ENCODE measurements around the gene FMO4. TPM values are rescaled to one million over a fixed set of nuclear protein-coding genes. Genes with fewer than 3 reads are reported as not detected.

Gene FMO4
- 2.0 TPM for total RNA-seq
- 1 to 10 TPM; 2.9 to 6.4 (median 4.4) TPM for polyA plus RNA-seq (ENCODE audit: insufficient read depth in 1 of 8, insufficient read length in 8 of 8, low replicate concordance in 1 of 8)
- long read RNA-seq, donor 1: 0 reads
- long read RNA-seq, donor 2: 0 reads
- long read RNA-seq, donor 3: 0 reads
- long read RNA-seq, donor 4: 0 reads
- long read RNA-seq, donor 5, partial matches to known transcripts: 0 of 1 reads
- long read RNA-seq, donor 5, other reads (novel, unspliced or antisense): 0 of 1 reads
- long read RNA-seq, donor 6, partial matches to known transcripts: 0 of 1 reads
- long read RNA-seq, donor 6, other reads (novel, unspliced or antisense): 0 of 1 reads
- long read RNA-seq, donor 7: 0 reads
- long read RNA-seq, donor 8: 0 reads
- long read RNA-seq, donor 9: 0 reads
- long read RNA-seq, donor 10, partial matches to known transcripts: 0 of 1 reads
- long read RNA-seq, donor 10, other reads (novel, unspliced or antisense): 0 of 1 reads
- long read RNA-seq, donor 11: 0 reads

- DNase-seq: peak; percentile 100
- peak within 1 kb of the TSS; percentile 24 for H3K4me3 ChIP-seq (ENCODE audit: low read length)
- H3K9me3 ChIP-seq (replicated peaks; ENCODE audit: control insufficient read depth, low read depth, low read length): peaks cover 3% of the 10 kb centered on the region
- 0% methylated on average over 4 of the region's 10 CpGs for WGBS (ENCODE audit: insufficient coverage)
- H3K4me1 ChIP-seq (ENCODE audit: control insufficient read depth, insufficient read depth, low read length): no peaks in the 10 kb centered on the region
- H3K36me3 ChIP-seq (ENCODE audit: control insufficient read depth, insufficient read depth, low read length): no peaks in the 10 kb centered on the region
- H3K27ac ChIP-seq (ENCODE audit: low read length): peak within 1 kb of the TSS; percentile 70
- H3K27me3 ChIP-seq (ENCODE audit: control insufficient read depth, insufficient read depth, low read length): no peaks in the 10 kb centered on the region
These were observed at the start of gene FMO4 for GRCh38 chr1:171313835-171314320. FMO4 (plus strand) TSS chr1:171314183; CDS start chr1:171319826, 5,643 bp downstream.

- WGBS (ENCODE audit: insufficient coverage): no CpG with 5 or more reads among the region's 2 CpGs
- DNase-seq: no peak
- no peaks in the 10 kb centered on the region for H3K27me3 ChIP-seq (ENCODE audit: control insufficient read depth, insufficient read depth, low read length)
- H3K27ac ChIP-seq (ENCODE audit: low read length): no peak overlapping the region
- no peak overlapping the region for H3K4me3 ChIP-seq (ENCODE audit: low read length)
- no peaks in the 10 kb centered on the region for H3K36me3 ChIP-seq (ENCODE audit: control insufficient read depth, insufficient read depth, low read length)
- H3K9me3 ChIP-seq (replicated peaks; ENCODE audit: control insufficient read depth, low read depth, low read length): no peaks in the 10 kb centered on the region
- peaks cover 16% of the 10 kb centered on the region for H3K4me1 ChIP-seq (ENCODE audit: control insufficient read depth, insufficient read depth, low read length)
These were observed 48.3 kb upstream of the FMO4 start for GRCh38 chr1:171265686-171266085.

GRCh38 chr1:171266930-171267329 is 47.1 kb upstream of the FMO4 start:
- no CpG with 5 or more reads among the region's 4 CpGs for WGBS (ENCODE audit: insufficient coverage)
- H3K9me3 ChIP-seq (replicated peaks; ENCODE audit: control insufficient read depth, low read depth, low read length): no peaks in the 10 kb centered on the region
- no peak overlapping the region for H3K4me3 ChIP-seq (ENCODE audit: low read length)
- peaks cover 13% of the 10 kb centered on the region for H3K4me1 ChIP-seq (ENCODE audit: control insufficient read depth, insufficient read depth, low read length)
- no peak for DNase-seq
- peak overlapping the region; percentile 59 for H3K27ac ChIP-seq (ENCODE audit: low read length)
- H3K27me3 ChIP-seq (ENCODE audit: control insufficient read depth, insufficient read depth, low read length): no peaks in the 10 kb centered on the region
- no peaks in the 10 kb centered on the region for H3K36me3 ChIP-seq (ENCODE audit: control insufficient read depth, insufficient read depth, low read length)

GRCh38 chr1:171267391-171267790 is 46.6 kb upstream of the FMO4 start:
- peaks cover 13% of the 10 kb centered on the region for H3K4me1 ChIP-seq (ENCODE audit: control insufficient read depth, insufficient read depth, low read length)
- no peaks in the 10 kb centered on the region for H3K27me3 ChIP-seq (ENCODE audit: control insufficient read depth, insufficient read depth, low read length)
- no CpG with 5 or more reads among the region's 1 CpG for WGBS (ENCODE audit: insufficient coverage)
- peak overlapping the region; percentile 69 for H3K27ac ChIP-seq (ENCODE audit: low read length)
- no peak overlapping the region for H3K4me3 ChIP-seq (ENCODE audit: low read length)
- H3K9me3 ChIP-seq (replicated peaks; ENCODE audit: control insufficient read depth, low read depth, low read length): no peaks in the 10 kb centered on the region
- no peaks in the 10 kb centered on the region for H3K36me3 ChIP-seq (ENCODE audit: control insufficient read depth, insufficient read depth, low read length)
- DNase-seq: peak; percentile 90

- Histone ChIP-seq H3K4me3 (ENCODE audit: low read length) (no peak overlapping the region), H3K9me3 (replicated peaks; ENCODE audit: control insufficient read depth, low read depth, low read length) (no peaks in the 10 kb centered on the region), H3K27ac (ENCODE audit: low read length) (no peak overlapping the region), H3K27me3 (ENCODE audit: control insufficient read depth, insufficient read depth, low read length) (no peaks in the 10 kb centered on the region), H3K36me3 (ENCODE audit: control insufficient read depth, insufficient read depth, low read length) (no peaks in the 10 kb centered on the region), H3K4me1 (ENCODE audit: control insufficient read depth, insufficient read depth, low read length) (peaks cover 6% of the 10 kb centered on the region)
- WGBS (ENCODE audit: insufficient coverage): 100% methylated on average over 1 of the region's 2 CpGs
- no peak for DNase-seq
These were observed 43.2 kb upstream of the FMO4 start for GRCh38 chr1:171270806-171271205.

GRCh38 chr1:171277534-171277933 is 36.4 kb upstream of the FMO4 start:
- no CpG with 5 or more reads among the region's 2 CpGs for WGBS (ENCODE audit: insufficient coverage)

GRCh38 chr1:171279234-171279633 is 34.7 kb upstream of the FMO4 start:
- H3K4me1 ChIP-seq (ENCODE audit: control insufficient read depth, insufficient read depth, low read length): no peaks in the 10 kb centered on the region
- H3K27ac ChIP-seq (ENCODE audit: low read length): no peak overlapping the region
- no peaks in the 10 kb centered on the region for H3K27me3 ChIP-seq (ENCODE audit: control insufficient read depth, insufficient read depth, low read length)
- DNase-seq: no peak
- 83% methylated on average over 1 of the region's 2 CpGs for WGBS (ENCODE audit: insufficient coverage)
- H3K4me3 ChIP-seq (ENCODE audit: low read length): no peak overlapping the region
- no peaks in the 10 kb centered on the region for H3K9me3 ChIP-seq (replicated peaks; ENCODE audit: control insufficient read depth, low read depth, low read length)
- no peaks in the 10 kb centered on the region for H3K36me3 ChIP-seq (ENCODE audit: control insufficient read depth, insufficient read depth, low read length)

More at GRCh38 chr1:171277534-171277933, 36.4 kb upstream of the FMO4 start:
- no peak overlapping the region for H3K4me3 ChIP-seq (ENCODE audit: low read length)
- H3K9me3 ChIP-seq (replicated peaks; ENCODE audit: control insufficient read depth, low read depth, low read length): no peaks in the 10 kb centered on the region
- no peaks in the 10 kb centered on the region for H3K36me3 ChIP-seq (ENCODE audit: control insufficient read depth, insufficient read depth, low read length)
- DNase-seq: no peak
- H3K27me3 ChIP-seq (ENCODE audit: control insufficient read depth, insufficient read depth, low read length): no peaks in the 10 kb centered on the region
- no peaks in the 10 kb centered on the region for H3K4me1 ChIP-seq (ENCODE audit: control insufficient read depth, insufficient read depth, low read length)
- no peak overlapping the region for H3K27ac ChIP-seq (ENCODE audit: low read length)

GRCh38 chr1:171279678-171280077 is 34.3 kb upstream of the FMO4 start:
- H3K36me3 ChIP-seq (ENCODE audit: control insufficient read depth, insufficient read depth, low read length): no peaks in the 10 kb centered on the region
- no peaks in the 10 kb centered on the region for H3K4me1 ChIP-seq (ENCODE audit: control insufficient read depth, insufficient read depth, low read length)
- no peaks in the 10 kb centered on the region for H3K27me3 ChIP-seq (ENCODE audit: control insufficient read depth, insufficient read depth, low read length)
- H3K9me3 ChIP-seq (replicated peaks; ENCODE audit: control insufficient read depth, low read depth, low read length): no peaks in the 10 kb centered on the region
- 91% methylated on average over 1 of the region's 3 CpGs for WGBS (ENCODE audit: insufficient coverage)
- no peak for DNase-seq
- H3K4me3 ChIP-seq (ENCODE audit: low read length): no peak overlapping the region
- no peak overlapping the region for H3K27ac ChIP-seq (ENCODE audit: low read length)

GRCh38 chr1:171280599-171280998 is 33.4 kb upstream of the FMO4 start:
- Histone ChIP-seq H3K27ac (ENCODE audit: low read length) (no peak overlapping the region), H3K4me3 (ENCODE audit: low read length) (no peak overlapping the region), H3K4me1 (ENCODE audit: control insufficient read depth, insufficient read depth, low read length) (no peaks in the 10 kb centered on the region), H3K27me3 (ENCODE audit: control insufficient read depth, insufficient read depth, low read length) (no peaks in the 10 kb centered on the region), H3K9me3 (replicated peaks; ENCODE audit: control insufficient read depth, low read depth, low read length) (no peaks in the 10 kb centered on the region), H3K36me3 (ENCODE audit: control insufficient read depth, insufficient read depth, low read length) (no peaks in the 10 kb centered on the region)
- no CpG with 5 or more reads among the region's 7 CpGs for WGBS (ENCODE audit: insufficient coverage)
- DNase-seq: no peak

- H3K27me3 ChIP-seq (ENCODE audit: control insufficient read depth, insufficient read depth, low read length): no peaks in the 10 kb centered on the region
- no peak overlapping the region for H3K4me3 ChIP-seq (ENCODE audit: low read length)
- H3K4me1 ChIP-seq (ENCODE audit: control insufficient read depth, insufficient read depth, low read length): no peaks in the 10 kb centered on the region
- no peak for DNase-seq
- no peak overlapping the region for H3K27ac ChIP-seq (ENCODE audit: low read length)
- 52% methylated on average over 2 of the region's 4 CpGs for WGBS (ENCODE audit: insufficient coverage)
- no peaks in the 10 kb centered on the region for H3K36me3 ChIP-seq (ENCODE audit: control insufficient read depth, insufficient read depth, low read length)
- no peaks in the 10 kb centered on the region for H3K9me3 ChIP-seq (replicated peaks; ENCODE audit: control insufficient read depth, low read depth, low read length)
These were observed 27.8 kb upstream of the FMO4 start for GRCh38 chr1:171286032-171286705.
